ENCODE results near the gene C20orf204.

The C20orf204 gene

DNA sequence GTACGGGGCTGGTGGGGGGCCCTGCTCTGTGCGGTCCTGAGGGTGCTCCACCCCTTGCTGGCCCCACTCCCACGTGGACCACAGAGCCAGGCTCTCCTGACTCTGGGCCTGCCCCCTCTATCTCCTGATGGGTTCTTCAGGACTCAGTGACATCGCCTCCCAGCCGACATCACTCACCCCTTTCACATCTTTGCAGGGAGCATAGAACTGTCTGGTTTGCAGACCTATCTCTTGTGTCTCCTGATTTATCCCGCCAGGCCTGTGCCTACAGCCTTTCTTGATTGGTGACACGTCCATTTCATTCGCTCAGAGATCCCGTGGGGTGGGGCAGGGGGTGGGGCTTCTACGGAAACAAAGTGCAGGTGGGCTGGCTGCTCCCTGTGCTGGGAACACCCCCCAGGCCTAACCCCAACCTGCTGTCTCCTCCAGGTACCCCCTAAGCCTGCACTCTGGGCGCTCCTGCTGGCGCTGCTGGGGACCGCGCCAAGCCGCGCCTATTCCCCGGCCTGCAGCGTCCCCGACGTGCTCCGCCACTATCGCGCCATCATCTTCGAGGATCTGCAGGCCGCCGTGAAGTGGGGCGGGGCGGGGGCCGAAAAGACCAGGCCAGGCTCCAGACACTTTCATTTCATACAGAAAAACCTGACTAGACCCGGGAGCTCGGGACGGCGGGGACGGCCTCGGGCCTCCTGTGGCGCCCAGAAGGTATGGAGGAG lies 1.7 kb downstream of the C20orf204 start:
- TF ChIP-seq, protein P1, sequence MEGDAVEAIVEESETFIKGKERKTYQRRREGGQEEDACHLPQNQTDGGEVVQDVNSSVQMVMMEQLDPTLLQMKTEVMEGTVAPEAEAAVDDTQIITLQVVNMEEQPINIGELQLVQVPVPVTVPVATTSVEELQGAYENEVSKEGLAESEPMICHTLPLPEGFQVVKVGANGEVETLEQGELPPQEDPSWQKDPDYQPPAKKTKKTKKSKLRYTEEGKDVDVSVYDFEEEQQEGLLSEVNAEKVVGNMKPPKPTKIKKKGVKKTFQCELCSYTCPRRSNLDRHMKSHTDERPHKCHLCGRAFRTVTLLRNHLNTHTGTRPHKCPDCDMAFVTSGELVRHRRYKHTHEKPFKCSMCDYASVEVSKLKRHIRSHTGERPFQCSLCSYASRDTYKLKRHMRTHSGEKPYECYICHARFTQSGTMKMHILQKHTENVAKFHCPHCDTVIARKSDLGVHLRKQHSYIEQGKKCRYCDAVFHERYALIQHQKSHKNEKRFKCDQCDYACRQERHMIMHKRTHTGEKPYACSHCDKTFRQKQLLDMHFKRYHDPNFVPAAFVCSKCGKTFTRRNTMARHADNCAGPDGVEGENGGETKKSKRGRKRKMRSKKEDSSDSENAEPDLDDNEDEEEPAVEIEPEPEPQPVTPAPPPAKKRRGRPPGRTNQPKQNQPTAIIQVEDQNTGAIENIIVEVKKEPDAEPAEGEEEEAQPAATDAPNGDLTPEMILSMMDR (IDR thresholded peaks at IDR 0.05), result no peak

DNA sequence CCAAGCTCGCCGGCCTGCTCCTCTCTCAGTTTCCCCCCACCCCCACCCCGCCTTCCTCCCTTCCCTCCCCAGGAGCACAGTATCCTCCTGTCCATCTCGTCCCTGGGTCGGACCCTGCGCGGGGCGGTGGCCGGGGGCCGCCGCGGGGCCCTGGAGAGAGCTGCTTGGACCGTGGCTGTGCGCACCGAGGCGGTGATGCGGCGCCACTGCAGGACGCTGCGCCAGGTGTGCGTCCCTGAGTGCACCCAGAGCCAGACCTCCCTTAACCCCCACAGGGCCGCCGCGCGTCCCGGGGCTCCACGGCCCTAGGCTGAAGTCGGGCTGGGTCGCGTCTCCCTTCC lies 2.2 kb downstream of the C20orf204 start:
- TF ChIP-seq, protein P1 (IDR thresholded peaks at IDR 0.05), result no peak

DNA sequence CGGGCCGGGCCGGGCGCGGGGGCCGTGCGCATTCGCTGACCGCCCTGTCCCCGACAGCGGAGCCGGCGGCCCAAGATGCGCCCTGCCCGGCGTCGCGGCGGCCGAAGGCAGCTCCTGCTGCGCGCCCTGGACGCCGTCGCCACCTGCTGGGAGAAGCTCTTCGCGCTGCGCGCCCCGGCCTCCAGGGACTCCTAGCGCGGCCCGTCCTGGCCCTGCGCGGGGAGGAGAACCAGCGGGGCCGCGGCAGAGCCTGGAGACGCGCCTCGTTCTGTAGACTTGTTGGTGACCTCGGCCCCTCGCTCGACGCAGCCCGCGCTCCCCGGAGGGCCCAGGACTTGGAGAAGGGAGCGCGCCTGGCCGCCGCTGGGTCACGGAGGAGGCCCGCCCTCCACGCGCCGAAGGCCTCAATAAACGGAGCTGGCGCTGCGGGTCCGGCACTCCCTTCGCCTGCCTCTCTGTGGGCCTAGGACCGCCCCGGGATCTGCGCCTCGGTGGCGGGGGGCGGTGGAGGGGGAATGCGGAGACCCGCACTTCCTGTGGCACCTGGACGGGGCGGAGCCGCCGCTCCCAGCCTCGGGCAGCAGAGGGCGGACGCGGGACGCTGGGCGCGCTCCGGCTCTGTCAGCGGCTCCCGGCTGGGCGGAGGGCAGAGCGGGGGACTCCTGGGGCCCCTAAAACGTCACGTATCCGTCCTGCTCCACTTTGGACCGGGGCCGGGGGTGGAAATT lies 2.7 kb downstream of the C20orf204 start:
- TF ChIP-seq, protein P1 (IDR thresholded peaks at IDR 0.05), result peak; percentile 84

DNA sequence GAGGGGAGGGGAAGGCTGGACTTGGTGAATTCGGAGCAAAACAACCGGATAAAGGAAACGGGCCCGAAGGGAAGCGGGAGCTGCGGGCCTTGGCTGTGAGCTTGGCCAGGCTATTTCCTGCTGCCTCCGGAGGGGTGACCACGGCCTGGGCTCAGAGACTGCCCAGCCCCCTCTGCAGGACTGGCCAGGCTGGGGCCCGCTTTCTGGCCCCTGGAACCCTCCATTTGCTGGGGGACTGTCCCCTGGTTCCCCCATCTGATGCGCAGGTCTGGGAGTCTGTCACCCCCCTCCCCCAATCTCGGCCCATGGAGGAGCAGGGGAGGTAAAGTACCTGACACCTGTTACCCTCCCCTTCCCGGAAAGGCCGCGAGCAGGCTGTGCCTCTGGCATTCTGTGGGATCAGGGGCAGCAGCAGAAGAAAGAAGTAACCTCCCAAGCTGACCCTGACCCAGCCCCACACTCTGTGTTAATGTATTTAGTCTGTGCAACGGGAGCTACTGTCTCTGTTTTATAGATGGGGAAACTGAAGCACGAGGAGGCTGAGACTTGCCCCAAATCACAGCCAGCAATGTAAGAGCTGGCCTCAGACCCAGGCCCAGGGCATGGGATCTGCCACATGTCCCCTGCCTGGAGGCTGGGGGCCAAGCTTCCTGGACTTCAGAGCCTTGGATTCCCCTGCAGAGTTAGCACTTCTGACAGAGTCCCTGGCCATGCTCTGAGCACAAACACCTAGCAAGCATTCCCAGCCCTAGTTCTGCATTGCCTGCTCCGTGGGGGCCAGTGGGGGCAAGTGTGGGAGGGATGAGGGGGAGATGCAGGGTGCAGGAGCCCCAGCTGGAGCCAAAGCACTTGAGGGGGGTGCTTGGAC lies 3.5 kb downstream of the C20orf204 start:
- TF ChIP-seq, protein P1 (IDR thresholded peaks at IDR 0.05), result no peak

DNA sequence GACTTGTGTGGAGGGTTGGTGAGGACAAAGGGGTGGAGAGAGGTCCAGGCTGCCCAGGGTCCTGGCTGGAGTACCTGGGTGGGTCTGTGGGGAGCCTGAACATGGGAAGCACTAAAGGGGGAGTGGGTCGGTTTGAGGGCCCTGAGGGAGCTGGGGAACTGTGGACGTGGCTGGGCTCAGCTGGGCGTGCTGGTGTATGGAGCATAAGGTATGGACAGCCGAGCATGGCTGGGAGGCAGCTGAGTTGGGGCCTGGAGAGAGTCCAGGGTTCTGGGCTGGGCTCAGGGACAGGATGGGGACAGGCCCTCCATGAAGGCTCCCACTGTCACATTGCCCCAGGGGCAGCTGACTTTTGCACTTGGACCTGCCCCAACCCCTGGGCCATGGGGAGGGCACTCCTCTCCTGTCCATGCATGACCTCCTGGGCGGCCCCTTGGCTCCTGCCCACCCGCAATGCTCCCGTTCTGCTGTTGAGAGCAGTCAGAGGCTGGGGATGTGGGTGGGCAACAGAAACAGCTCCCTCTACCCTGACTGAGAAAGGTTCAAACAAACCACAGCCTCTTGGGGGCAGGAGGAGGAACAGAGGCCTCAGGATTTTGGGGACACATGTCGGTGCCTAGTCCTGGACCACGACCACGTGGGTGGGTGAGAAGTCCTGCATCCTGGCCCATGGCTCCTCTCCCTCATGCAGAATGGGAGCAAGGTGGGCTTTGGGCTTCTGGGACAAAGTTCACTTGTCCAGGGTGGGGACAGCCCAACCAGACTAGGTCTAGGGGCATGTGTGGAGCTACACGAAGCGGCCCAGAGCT lies 4.5 kb downstream of the C20orf204 start:
- TF ChIP-seq, protein P1 (IDR thresholded peaks at IDR 0.05), result no peak

DNA sequence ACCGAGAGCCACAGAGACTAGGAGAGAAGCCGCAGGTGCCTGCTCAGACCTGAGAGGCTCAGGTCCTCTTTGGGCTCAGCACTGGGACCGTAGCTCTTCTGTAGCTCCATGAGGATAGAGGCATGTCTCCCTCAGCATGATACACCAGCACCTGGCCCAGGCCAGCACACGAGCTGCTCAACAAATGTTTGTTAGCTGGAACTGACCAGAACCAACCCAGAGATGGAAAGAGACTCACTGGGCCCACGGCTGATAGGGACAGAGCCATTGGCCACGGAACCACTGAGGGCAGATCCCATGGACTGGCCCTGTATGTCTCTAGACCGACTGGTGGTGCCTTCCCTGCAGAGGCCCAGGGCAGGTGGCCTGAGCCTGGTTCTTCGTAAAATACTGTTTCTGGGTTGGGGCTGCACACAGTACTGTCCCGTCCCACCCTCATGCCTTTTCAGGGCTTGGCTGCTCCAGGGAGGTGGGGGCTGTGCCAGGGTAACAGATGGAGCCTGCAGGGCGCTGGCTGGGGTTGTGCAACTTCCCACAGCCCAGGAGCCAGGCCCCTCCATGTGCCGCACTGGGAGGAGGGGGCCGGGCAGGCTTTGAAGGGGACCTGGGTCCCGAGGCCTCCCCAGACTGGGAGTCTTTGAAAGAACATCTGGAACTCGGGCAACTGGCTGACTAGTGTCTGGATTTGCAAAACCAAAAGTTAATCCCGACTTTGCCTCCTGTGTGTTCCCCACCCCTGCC lies 5.2 kb downstream of the C20orf204 start:
- TF ChIP-seq, protein P1 (IDR thresholded peaks at IDR 0.05), result no peak
